K562 (cell line): Measurements from ENCODE around the gene OIT3. TPM values are rescaled to one million over a fixed set of nuclear protein-coding genes. Genes with fewer than 3 reads are reported as not detected.
"Not testable (repeated sequence)": the region's sequence is repeated elsewhere in the genome, so short reads cannot be mapped to it uniquely, and the experiment has no call there.

Source experiments
- ATAC-seq: fragments of 200-7000 bp; cut with Tn5 transposase; 3 replicates; pipeline ENCODE4 v1.9.1; 2020; ENCODE audit warnings: moderate library complexity
- BruUV-seq: library from RNA; stranded (reverse); fragments of 400-500 nt; replicated peaks from 2 replicates; lab custom pipeline; 2021; lab: Mats Ljungman, UMichigan
- CTCF ChIA-PET: fragments of 300-600 bp; formaldehyde crosslinking; extraction: SDS; loops from one replicate; lab custom pipeline; 2021; ENCODE audit warnings: low intra/inter-chr PET ratio; lab: Yijun Ruan, JAX
- POLR2A ChIA-PET: fragments of 300-600, 350-650 bp; sonication (Branson Sonifier 250); formaldehyde crosslinking; extraction: SDS; loops from one replicate; lab custom pipeline; 2021; ENCODE audit warnings: antibody characterized with exemption, inconsistent platforms; lab: Yijun Ruan, JAX
- DNase-seq, 4 experiments: peaks; one replicate each; pipeline versions ENCODE4 v3.0.0 to v3.0.0-alpha.2; 2011 to 2018; ENCODE audit warnings: low spot score in 3 of 4, mixed read lengths in 3 of 4; ENCODE audit errors: extremely low read depth in 1 of 4
- FAIRE-seq: peaks from 2 replicates; lab custom pipeline; 2011; peaks lifted over from hg19 to GRCh38; lab: Jason Lieb, UNC
- H2AFZ ChIP-seq: 2 replicates; pipeline ENCODE4 v1.6.0; 2011; ENCODE audit warnings: low read depth, low read length, control low read depth, inconsistent platforms
- H3K27ac ChIP-seq: fragments of 200-600 bp; 3 replicates; pipeline ENCODE4 v1.8.0; 2011; ENCODE audit warnings: low read depth, mild to moderate bottlenecking, control low read depth, inconsistent platforms, low read length, moderate library complexity, mixed read lengths; ENCODE audit errors: extremely low read depth
- H3K27me3 ChIP-seq, 2 experiments: fragments of 300-600 bp in 1 of 2; 2 replicates in 1 of 2; 3 replicates in 1 of 2; pipeline versions ENCODE4 v1.6.0 to v1.8.0; 2011; ENCODE audit warnings: inconsistent platforms in 2 of 2, low read length in 2 of 2, mild to moderate bottlenecking in 1 of 2, mixed read lengths in 1 of 2, moderate library complexity in 1 of 2; ENCODE audit not compliant: control insufficient read depth in 2 of 2, insufficient read depth in 2 of 2
- H3K36me3 ChIP-seq: fragments of 300-600 bp; 3 replicates; pipeline ENCODE4 v1.8.0; 2011; ENCODE audit warnings: mild to moderate bottlenecking, low read length, inconsistent platforms; ENCODE audit not compliant: control insufficient read depth, insufficient read depth
- H3K4me1 ChIP-seq, 2 experiments: fragments of 200-600 bp in 1 of 2; replicated peaks in 1 of 2; 2 replicates in 1 of 2; 3 replicates in 1 of 2; pipeline versions ENCODE4 v1.5.1 to v1.8.0; 2011; ENCODE audit warnings: inconsistent platforms in 2 of 2, low read length in 2 of 2, mild to moderate bottlenecking in 1 of 2, mixed read lengths in 1 of 2, moderate library complexity in 1 of 2; ENCODE audit not compliant: control insufficient read depth in 2 of 2, insufficient read depth in 2 of 2
- H3K4me2 ChIP-seq: 2 replicates; pipeline ENCODE4 v1.6.1; 2011; ENCODE audit warnings: low read length, control low read depth, inconsistent platforms, mixed read lengths; ENCODE audit not compliant: insufficient read depth
- H3K4me3 ChIP-seq: fragments of 200-600 bp; sonication (generic), shearing (Covaris generic); 2 replicates; pipeline ENCODE4 v1.5.1; 2016; ENCODE audit warnings: control low read depth, inconsistent platforms
- H3K79me2 ChIP-seq: fragments of 200-600 bp; 3 replicates; pipeline ENCODE4 v1.8.0; 2011; ENCODE audit warnings: low read length, inconsistent platforms; ENCODE audit not compliant: control insufficient read depth, insufficient read depth
- H3K9ac ChIP-seq, 2 experiments: 2 replicates each; pipeline versions ENCODE4 v1.6.0 to v1.6.1; 2011; ENCODE audit warnings: low read depth in 2 of 2, low read length in 2 of 2, control low read depth in 1 of 2, inconsistent platforms in 1 of 2, mild to moderate bottlenecking in 1 of 2, mixed read lengths in 1 of 2; ENCODE audit not compliant: insufficient read depth in 1 of 2
- H3K9me1 ChIP-seq: one replicate; pipeline ENCODE4 v1.6.0; 2011; ENCODE audit warnings: inconsistent platforms, mild to moderate bottlenecking, low read length, moderate library complexity; ENCODE audit not compliant: control insufficient read depth, insufficient read depth
- H3K9me3 ChIP-seq: replicated peaks from 2 replicates; pipeline ENCODE4 v1.5.1; 2011; ENCODE audit warnings: low read depth, low read length, inconsistent platforms; ENCODE audit not compliant: control insufficient read depth, insufficient read depth
- H4K20me1 ChIP-seq: replicated peaks from 2 replicates; pipeline ENCODE4 v1.6.1; 2011; ENCODE audit warnings: low read length, inconsistent platforms, mixed read lengths; ENCODE audit not compliant: control insufficient read depth, insufficient read depth
- MTA1 ChIP-seq: fragments of 450-650 bp; IDR thresholded peaks from 2 replicates; pipeline ENCODE4 v1.6.1; 2017; ENCODE audit warnings: borderline replicate concordance
- WGBS: fragments of 100-300 bp; shearing (Covaris generic); methylation state at CpG from one replicate; pipeline ENCODE4 v1.1.6; 2016; ENCODE audit warnings: low coverage, mixed read lengths; ENCODE audit not compliant: insufficient coverage; ENCODE audit errors: missing lambda C conversion rate; 5-methylcytosine and 5-hydroxymethylcytosine counted together
- in situ Hi-C: fragments of 300-500 bp; cut with MboI; formaldehyde crosslinking; loops from 4 replicates; pipeline ENCODE4 v1.15.0; 2018; ENCODE audit warnings: inconsistent platforms, mixed read lengths
- intact Hi-C: fragments of 100-400 bp; cut with micrococcal nuclease; formaldehyde crosslinking; loops from 2 replicates; pipeline ENCODE4 v1.14.2; 2022
- polyA plus RNA-seq, 8 experiments: library from polyadenylated mRNA; depleted of rRNA in 4 of 8; stranded (reverse) in 5 of 8; unstranded in 3 of 8; fragments of >200 nt; fragmentation: Nextera tagmentation in 2 of 8; fragmentation: Illumina TruSeq in 1 of 8; extraction: Ambion mirVana in 2 of 8; extraction: Trizol in 1 of 8; gene quantifications; 2 replicates each; pipeline versions ENCODE4 v1.2.1 to v1.2.3, GENCODE V29; 2011 to 2014; ENCODE audit warnings: inconsistent platforms in 1 of 8, missing spikeins in 1 of 8
- total RNA-seq, 7 experiments: library from RNA; depleted of rRNA in 6 of 7; stranded (reverse); fragments of >200 nt in 6 of 7; fragmentation: Illumina TruSeq in 2 of 7; extraction: Trizol in 2 of 7; gene quantifications; 2 replicates each; pipeline versions ENCODE4 v1.2.1 to v1.2.3, GENCODE V29; 2011 to 2021; ENCODE audit warnings: low replicate concordance in 1 of 7
- TF ChIP-seq, protein P1 (sequence below): fragments of 450-650 bp; IDR thresholded peaks from 2 replicates; pipeline ENCODE4 v1.6.1; 2016; ENCODE audit warnings: antibody characterized with exemption

OIT3 gene
- total and polyA plus RNA-seq, 9 of the 15 experiments (the other 6 are each of a cell fraction or from before 2014, with no cell fraction given): not detected

- H2AFZ ChIP-seq, FAIRE-seq, ATAC-seq, H3K79me2 ChIP-seq, DNase-seq, H3K27ac ChIP-seq, H3K9me3 ChIP-seq, H3K4me3 ChIP-seq, BruUV-seq, H3K36me3 ChIP-seq, H3K9me1 ChIP-seq, H3K4me2 ChIP-seq, intact Hi-C loops, H3K4me1 ChIP-seq, H3K27me3 ChIP-seq, in situ Hi-C loops, H3K9ac ChIP-seq, H4K20me1 ChIP-seq, CTCF ChIA-PET: not testable (repeated sequence)
- 6% methylated on average over 3 of the region's 3 CpGs for WGBS
- POLR2A ChIA-PET: interaction anchor here (0.6 kb wide), 1 partner anchor 535 kb away, joined by 3 read pairs; no protein-coding TSS in a partner anchor
Observed at GRCh38 chr10:72917201-72917600, 23.7 kb downstream of the OIT3 start.

- H3K79me2 ChIP-seq, BruUV-seq, in situ Hi-C loops, H3K4me1 ChIP-seq, CTCF ChIA-PET, ATAC-seq, H3K27me3 ChIP-seq, H3K9me3 ChIP-seq, DNase-seq, H3K27ac ChIP-seq, H3K4me2 ChIP-seq, H4K20me1 ChIP-seq, H3K9me1 ChIP-seq, H3K36me3 ChIP-seq, H3K9ac ChIP-seq, intact Hi-C loops, H3K4me3 ChIP-seq, FAIRE-seq: not testable (repeated sequence)
- 0 out of 2 replicates have a peak overlapping the region, but pooled peaks have one; percentile 25 for H2AFZ ChIP-seq
- POLR2A ChIA-PET: interaction anchor here (0.6 kb wide), 1 partner anchor 535 kb away, joined by 3 read pairs; no protein-coding TSS in a partner anchor
- TF ChIP-seq MTA1: peak; percentile 77
- TF ChIP-seq, protein P1, sequence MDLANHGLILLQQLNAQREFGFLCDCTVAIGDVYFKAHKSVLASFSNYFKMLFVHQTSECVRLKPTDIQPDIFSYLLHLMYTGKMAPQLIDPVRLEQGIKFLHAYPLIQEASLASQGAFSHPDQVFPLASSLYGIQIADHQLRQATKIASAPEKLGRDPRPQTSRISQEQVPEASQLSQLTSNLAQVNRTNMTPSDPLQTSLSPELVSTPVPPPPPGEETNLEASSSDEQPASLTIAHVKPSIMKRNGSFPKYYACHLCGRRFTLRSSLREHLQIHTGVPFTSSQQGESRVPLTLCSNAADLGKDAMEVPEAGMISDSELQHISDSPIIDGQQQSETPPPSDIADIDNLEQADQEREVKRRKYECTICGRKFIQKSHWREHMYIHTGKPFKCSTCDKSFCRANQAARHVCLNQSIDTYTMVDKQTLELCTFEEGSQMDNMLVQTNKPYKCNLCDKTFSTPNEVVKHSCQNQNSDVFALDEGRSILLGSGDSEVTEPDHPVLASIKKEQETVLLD: 0 out of 2 replicates have a peak, but pooled peaks have one; percentile 24
- WGBS: 0% methylated on average over 2 of the region's 2 CpGs
Observed at GRCh38 chr10:72917803-72918332, 24.3 kb downstream of the OIT3 start.
